Activated CD8-positive, alpha-beta memory T cell treated with anti-CD3 and anti-CD28 coated beads for 36 hours (primary cell): Measurements from ENCODE around the gene PTPRD. TPM values are rescaled to one million over a fixed set of nuclear protein-coding genes. Genes with fewer than 3 reads are reported as not detected.

Source experiments
- CTCF ChIA-PET: fragments of 350-600 bp; sonication (Branson Sonifier 250); formaldehyde crosslinking; loops from one replicate; lab custom pipeline; 2021; ENCODE audit warnings: antibody characterized with exemption; lab: Charles Lee
- POLR2A ChIA-PET: fragments of 350-600 bp; sonication (Branson Sonifier 250); formaldehyde crosslinking; loops from one replicate; lab custom pipeline; 2021; ENCODE audit warnings: antibody characterized with exemption; lab: Charles Lee
- total RNA-seq, 2 experiments: library from RNA; stranded (reverse); gene quantifications; one replicate each; pipeline ENCODE4 v1.2.3, GENCODE V29; 2021

The PTPRD gene
- total RNA-seq, 2 experiments from 2014 or later: 0.10 to 0.15 TPM

DNA sequence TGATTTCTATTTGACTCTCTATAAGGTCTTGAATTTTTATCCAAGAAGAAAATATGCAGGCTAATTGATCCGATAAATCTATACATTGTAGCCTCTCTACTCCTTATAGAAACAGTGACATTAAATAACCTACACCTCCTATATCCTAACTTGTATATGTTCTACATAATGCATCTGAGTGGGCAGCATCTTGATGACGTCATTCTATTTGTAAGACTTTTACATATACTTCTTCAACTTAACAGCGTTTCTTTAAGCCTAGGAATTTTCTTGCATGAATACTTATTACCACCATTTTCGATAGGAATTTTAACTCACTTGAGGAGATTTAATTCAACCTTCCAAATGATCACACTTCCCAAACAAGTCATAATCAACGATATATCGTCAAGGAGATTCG lies 869.0 kb downstream of the PTPRD start:
- POLR2A ChIA-PET: no interaction called here
- CTCF ChIA-PET: no interaction called here

DNA sequence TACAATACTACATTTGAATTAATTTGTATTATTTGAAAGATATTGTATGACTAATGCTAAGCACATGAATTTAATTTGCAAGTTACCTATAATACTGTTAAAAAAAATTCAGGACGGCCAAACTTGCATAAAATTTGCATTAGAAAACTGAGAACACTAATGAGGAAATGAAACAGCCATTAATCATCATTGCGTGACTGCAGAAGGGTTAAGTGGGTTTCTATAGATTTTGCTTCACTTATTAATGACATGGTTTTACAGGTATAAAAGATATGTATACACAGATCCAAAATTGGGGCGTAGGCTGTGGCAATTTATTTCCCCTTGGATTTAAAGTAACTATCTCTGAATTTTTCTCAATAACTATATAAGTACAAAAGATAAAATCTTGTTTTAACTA lies 882.6 kb downstream of the PTPRD start:
- ChIA-PET CTCF (no interaction called here), POLR2A (no interaction called here)

DNA sequence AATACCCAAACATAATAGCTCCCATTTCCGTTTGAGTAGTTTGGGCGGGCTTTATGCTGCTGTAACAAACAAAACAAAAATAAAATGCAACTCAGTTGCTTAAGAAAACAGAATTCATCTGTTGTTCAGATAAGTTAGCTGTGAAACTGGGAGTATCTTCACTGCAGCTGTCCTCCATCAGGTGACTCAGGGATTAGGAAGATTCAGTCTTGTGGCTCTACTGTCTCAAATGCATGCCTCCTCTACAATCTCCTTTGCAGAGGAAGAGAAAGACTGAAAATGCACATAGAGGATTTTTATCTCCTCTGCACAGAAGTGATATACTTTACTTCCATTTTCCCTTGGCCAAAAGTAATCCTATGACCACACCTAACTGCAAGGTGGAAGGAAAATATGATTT lies 883.7 kb downstream of the PTPRD start:
- POLR2A ChIA-PET: no interaction called here
- CTCF ChIA-PET: no interaction called here

DNA sequence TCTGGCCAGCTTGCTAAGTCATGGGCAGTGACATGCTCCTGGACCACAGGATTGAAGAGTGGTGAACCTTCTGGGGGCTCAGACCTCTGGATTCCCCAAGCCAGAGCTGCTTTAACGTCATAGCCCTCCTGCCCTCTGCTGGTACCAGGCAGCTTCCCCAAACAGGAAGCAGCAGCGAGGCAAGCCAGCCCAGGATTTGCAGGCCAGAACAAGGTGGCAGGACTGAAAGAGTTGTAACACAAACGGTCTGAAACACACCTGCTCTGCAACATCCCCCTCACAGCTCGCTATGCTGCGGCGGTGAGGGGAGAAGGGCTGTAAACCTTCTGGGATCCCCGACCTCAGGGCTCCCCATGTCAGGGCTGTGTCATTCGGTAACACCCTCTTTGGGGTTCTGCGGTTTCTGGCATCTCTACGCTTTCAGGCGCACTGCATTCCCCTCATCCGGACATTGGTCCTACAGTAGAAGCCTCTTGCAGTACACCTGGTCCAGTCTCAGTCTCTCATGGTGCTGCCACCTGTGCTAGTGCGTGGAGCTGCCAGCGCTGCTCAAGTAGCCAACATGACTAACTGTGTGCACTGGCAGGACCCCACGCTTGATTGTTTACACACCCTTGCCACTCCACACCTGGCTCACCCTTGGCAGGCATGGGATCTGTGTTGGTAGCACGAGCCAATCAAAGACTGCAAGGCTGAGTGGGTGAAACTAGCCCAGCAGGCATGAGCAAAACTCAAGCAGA lies 893.3 kb downstream of the PTPRD start:
- ChIA-PET POLR2A (no interaction called here), CTCF (no interaction called here)

DNA sequence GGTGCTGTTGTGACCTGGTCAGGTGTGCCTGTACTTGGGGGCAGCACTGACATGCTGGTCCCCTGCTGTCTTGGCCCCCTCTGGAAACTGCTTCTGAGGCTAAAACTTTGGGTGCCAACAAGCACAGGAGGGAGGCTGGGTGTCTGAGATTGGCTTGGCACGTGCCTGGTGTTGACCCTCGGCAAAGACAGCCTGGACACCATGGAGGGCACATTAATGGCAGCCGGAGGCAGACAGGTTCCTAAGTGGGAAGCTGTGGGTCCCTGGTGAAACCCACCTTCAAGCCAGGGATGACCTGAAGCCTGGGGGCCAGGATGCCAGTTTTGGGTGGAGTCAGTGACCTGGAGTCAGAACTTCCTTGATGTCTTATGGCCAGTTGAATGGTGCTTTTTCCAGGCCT lies 894.1 kb downstream of the PTPRD start:
- ChIA-PET CTCF (no interaction called here), POLR2A (no interaction called here)

DNA sequence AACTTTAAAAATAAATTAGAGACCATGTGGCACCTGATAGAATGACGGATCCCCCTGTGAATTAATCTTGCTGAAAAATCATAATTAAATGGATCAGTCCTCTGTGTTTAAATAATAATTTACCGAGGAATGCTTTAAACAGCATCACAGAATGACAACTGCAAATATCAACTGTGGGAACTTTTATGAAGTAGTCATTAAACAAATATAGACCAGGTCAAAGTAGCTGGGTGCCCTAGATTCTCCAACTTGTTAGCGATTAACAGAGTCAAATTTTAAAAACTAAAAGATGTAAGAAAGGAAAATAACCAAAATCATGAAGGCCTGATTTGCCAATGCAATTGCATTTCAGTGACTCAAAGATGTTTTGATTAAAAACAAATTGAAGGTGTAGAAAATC lies 933.4 kb downstream of the PTPRD start:
- ChIA-PET CTCF (no interaction called here), POLR2A (no interaction called here)

DNA sequence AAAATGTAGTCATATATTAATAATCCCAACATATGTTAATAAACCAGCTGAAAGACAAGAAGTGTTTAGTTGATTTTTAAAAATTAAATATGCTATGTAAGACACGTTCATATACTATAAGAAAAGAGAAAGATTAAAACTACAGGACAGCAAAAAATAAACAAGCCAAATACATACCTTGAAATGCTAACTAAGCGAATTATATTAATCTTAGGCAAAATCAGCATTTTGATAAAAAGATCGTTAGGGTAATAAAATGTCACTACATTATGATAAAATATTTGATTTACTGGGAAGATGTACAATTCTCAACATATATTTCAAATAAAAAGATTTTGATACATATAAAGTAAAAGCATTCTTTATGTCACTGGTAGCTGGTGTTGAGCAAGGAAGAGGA lies 938.3 kb downstream of the PTPRD start:
- POLR2A ChIA-PET: no interaction called here

DNA sequence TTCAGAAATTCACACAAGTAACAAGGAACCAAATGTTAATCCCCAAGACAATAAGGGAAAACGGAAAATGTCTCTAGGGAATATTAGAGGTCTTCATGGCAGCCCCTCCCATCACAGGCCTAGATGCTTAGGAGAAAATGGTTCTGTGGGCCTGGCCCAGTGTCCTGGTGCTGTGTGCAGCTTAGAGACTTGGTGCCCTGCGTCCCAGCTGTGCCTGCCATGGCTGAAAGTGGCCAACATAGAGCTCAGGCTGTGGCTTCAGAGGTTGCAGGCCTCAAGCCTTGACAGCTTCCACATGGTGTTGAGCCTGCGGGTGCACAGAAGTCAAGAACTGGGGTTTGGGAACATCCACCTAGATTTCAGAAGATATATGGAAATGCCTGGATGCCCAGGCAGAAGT lies 942.3 kb downstream of the PTPRD start:
- CTCF ChIA-PET: no interaction called here
- POLR2A ChIA-PET: no interaction called here

More for the DNA sequence above, 938.3 kb downstream of the PTPRD start:
- CTCF ChIA-PET: no interaction called here

DNA sequence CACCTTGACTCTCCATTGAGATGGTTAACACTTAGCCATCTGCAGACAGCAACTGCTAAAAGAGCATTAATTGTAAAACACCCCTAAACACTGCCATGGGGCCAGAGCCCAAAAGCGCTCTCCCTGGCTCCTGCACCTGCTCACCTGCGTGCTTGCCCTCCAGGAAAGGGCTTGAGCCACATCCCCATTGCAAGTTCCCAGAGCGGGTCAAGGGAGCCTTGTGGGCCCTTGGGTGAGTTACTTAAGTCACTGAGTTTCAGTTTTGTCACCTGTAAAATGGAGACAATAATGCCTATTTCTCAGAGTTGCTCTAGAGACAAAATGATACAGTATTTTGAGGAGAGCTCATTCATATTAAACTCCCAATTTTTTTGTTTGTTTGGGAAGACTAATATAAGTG lies 967.8 kb downstream of the PTPRD start:
- CTCF ChIA-PET: no interaction called here
- POLR2A ChIA-PET: no interaction called here

DNA sequence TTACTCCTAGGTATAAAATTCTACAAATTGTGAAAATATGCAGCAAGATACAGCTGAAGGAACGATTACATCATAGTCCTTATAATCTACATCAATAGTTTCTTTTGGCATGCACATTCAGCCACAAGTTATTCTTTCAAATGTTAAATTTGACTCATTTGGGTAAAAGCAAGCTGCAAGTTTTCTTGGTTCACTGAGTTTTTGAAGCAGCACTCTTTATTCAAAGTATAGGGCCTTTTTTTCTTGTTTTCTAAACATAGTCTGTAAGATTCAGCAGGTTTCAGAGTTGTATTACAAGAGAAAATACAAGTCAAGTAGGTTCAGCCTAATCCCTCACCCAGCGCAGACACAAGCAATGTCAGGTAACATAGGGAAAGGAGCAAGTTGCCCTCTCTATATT lies 981.5 kb downstream of the PTPRD start:
- POLR2A ChIA-PET: no interaction called here

DNA sequence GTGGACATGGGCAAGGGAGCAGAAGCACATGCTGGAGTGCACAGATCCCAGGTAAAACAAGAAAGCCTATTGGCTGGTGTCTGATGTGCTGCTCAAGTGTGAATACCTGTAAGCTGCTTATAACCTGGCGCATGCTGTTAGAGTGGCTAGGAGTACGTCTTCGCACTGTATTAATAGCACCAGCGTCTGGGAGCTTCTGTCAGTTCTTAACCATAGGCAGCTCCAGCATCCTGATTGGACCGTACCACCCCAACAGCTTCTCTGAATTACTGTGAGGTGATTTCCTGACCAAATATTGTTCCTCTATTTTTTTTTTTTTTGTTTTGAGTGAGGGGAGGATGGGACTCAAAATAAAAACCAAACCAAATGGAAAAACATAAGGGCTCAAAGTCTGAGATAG lies 987.6 kb downstream of the PTPRD start:
- ChIA-PET POLR2A (no interaction called here), CTCF (no interaction called here)

More for the DNA sequence above, 981.5 kb downstream of the PTPRD start:
- CTCF ChIA-PET: no interaction called here

DNA sequence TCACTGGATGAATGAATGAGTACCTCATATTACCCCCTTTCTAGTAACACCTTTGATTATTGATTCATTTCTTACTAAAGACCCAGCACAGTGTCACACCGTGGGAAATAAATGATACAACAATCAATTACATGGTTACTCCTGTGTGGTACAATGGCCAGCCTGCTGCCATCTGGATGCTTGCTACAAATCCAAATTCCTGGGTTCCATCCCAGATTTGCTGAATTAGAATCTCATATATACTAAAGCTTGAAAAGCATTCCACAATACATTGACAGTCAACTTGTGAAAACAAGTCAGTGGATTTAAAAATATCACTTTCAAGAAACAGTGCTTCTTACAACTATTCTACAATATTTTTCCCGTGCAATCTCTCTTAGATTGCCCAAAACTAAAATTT lies 989.3 kb downstream of the PTPRD start:
- ChIA-PET CTCF (no interaction called here), POLR2A (no interaction called here)

DNA sequence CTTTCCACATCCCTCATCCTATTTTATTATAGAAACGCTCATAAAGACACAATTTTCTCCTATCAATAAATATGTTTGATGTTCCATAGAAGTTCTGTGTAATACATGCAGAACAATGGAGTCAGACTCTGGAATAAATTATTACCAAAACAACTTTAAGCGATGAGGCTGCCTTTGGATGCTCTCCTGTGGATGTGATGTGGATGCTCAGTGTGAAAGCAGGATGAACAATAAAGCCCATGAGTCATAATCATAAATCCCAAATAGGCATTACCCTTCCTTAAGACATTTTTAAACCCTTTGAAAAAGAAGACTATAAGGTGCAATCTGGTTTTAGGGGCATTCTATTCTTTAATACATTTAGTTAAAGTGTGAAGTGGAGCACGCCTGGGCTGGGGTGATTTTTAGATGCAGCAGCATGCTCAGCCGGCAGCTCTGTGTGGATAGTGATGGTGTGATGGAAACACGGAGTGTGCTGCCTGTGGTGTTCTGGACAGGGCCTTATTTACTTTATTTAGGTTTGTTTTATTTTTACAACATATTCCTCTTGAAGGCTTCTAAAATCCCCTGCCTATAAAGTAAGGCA lies 991.4 kb downstream of the PTPRD start:
- ChIA-PET CTCF (no interaction called here), POLR2A (no interaction called here)

DNA sequence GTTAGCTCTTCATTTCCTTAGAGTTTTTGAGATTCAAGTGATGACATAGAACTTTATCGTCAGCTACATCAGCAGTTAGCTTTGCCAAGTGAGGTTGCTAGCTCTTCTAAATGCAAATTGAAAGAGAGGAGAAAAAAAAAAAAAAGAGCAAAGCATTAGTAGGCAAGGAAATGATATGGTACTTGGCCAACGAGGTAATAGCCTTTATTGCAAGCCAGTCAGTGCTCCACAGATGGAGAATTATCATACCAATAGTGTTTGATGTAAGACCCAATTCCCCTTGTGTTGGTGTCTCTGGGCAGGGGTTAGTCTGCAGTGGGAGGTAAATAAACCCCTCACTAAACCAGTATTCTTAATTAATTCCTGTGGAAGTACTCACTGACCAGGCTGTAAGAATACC lies 992.1 kb downstream of the PTPRD start:
- ChIA-PET CTCF (no interaction called here), POLR2A (no interaction called here)

DNA sequence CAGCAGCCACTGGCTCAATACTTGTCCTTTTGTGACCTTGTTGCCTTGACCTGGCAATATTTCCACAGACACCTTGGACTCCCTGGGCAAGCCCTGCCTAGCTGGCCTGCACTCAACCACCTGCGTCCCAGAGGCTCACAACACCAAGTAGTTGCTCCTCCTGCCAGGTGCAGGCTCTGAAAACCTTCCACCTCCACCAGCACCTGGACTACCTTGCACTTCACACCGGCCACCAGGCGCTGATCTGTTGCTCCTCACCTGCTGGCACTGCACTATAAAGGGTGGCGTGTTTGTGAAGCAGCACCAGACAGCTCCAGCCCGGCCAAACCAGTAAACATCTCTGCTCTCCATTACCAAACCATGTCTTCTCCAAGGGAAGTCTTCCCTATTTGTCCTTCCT lies 997.7 kb downstream of the PTPRD start:
- ChIA-PET CTCF (no interaction called here), POLR2A (no interaction called here)

DNA sequence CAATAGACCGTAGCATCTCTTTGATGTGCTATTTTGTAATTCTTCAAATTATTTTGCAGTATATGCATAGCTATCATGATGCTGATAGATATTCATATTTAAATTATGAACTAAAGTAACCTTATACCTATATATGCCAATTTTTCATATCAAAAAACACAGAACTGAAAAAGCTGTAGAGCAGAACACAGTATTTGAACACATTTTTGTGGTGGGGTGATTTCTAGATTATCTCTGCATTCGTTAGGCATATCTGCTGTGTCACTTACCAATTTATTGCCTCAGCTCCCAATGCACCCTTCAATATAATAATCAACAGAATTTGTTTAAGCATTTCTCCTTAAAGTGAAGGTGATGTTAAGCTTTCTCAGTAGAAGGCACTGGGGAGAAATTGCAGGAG lies 998.2 kb downstream of the PTPRD start:
- ChIA-PET POLR2A (no interaction called here), CTCF (no interaction called here)

DNA sequence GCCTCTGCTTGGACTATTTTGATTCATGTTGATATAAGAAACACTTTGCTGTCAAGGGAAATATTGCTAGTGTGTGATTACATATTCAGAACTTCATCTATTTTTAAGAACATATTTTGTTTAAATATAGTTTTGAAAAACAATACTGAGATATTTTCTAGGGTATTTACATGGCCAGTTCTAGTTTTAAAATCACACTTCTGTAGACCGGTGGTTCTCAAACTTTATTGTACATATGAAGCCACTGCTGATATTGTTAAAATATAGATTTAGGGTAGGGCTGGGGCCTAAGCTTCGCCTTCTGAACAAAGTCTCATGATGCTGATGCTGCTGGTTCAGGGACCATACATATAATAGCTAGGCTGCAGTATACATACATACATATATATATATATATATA lies 1000.0 kb downstream of the PTPRD start:
- POLR2A ChIA-PET: no interaction called here
- CTCF ChIA-PET: no interaction called here

DNA sequence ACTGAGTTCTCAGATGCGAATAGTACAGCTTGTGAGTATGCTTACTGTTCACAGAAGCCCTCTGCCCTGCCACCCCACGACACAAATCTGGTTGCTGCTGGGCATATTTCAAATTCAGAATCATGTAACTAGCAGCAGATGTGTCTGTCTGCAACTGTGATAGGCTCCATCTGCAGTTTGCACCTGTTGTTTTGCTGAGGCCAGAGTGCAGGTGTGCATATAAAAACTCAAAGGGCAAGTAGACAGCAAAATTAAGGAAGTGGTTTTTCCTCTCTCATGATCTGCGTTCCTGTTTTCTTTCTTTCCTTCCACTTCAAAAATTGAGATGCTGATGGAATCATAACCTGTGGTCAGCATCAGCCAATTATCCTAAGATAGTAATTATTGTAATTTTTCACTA lies 1000.5 kb downstream of the PTPRD start:
- CTCF ChIA-PET: no interaction called here
- POLR2A ChIA-PET: no interaction called here

DNA sequence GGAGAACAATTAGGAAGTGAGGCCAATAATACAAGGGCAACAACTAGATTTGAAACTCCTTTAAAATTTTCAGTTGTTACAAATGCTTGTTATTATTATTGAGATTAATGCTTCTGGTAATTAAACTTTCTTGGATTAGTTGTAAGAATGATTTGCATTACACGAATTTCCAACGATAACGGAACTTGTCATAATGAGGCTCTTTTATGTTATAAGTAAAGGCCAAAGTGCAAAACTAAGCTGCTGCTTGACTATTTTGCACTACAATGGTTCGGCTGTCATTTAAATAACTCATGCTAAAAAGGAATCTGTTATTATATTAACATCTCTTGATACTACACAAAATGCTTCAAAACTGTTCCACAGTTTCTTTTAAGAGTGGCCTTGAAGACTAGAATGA lies 1007.1 kb downstream of the PTPRD start:
- ChIA-PET POLR2A (no interaction called here), CTCF (no interaction called here)

DNA sequence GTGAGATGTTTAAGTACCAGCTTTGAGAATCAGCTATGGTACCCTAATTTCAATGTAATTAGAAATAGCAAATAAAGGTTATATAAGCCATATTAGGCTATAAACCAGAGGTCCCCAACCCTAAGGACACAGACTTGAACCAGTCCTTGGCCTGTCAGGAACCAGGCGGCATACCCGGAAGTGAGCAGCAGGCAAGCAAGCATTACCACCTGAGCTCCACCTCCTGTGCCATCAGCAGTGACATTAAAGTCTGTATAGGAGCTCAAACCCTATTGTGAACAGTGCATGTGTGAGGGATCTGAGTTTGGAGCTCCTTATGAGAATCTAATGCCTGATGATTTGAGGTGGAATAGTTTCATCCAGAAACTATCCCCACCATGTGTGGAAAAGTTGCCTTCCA lies 1009.5 kb downstream of the PTPRD start:
- POLR2A ChIA-PET: no interaction called here
- CTCF ChIA-PET: no interaction called here

DNA sequence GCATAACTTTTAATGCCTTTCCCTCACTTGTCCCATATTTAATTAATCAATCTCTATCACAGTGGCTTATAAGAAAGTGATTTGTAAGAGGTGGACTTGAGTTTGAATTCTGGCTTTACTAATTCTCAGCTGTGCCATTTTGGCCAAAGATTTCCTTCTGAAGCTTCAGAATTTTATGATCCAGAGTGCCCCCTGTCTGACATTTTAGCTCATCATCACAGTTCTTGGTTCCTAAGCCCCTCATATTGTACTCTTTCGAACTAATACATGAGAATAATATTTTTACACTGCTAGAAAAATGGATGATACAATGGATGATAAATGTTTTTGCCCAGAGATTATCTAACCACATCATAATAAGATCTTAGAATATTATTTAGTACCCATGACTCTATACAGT lies 1014.1 kb downstream of the PTPRD start:
- ChIA-PET CTCF (no interaction called here), POLR2A (no interaction called here)

DNA sequence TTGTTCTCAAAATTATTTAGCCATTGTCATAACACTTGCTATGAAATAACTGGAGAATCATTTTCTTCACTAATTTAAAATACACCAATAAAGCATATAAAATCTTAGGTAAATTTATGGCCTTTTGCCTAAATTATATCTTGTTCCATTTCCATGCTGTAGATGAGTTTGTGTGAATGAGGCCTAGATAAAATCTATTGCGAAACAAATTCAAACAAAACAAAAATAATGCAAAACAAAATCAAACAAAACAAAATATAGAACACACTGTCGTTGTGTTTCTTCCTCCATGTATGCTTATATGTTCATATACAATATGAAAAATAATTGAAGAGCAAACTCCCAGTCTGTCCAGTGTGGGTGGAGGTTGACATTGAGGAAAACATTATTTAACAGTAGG lies 1020.7 kb downstream of the PTPRD start:
- ChIA-PET CTCF (no interaction called here), POLR2A (no interaction called here)
